AG09309 (cell line): Measurements from ENCODE around the gene PCDHGA8.
"Not testable (repeated sequence)": the region's sequence is repeated elsewhere in the genome, so short reads cannot be mapped to it uniquely, and the experiment has no call there.

Experiments
- DNase-seq: peaks from one replicate; pipeline ENCODE4 v3.0.0-alpha.2; 2010; ENCODE audit warnings: low read depth
- H3K4me3 ChIP-seq: 2 replicates; pipeline ENCODE4 v1.5.1; 2011; ENCODE audit warnings: mild to moderate bottlenecking, low read depth, low read length, moderate library complexity; ENCODE audit not compliant: control insufficient read depth
- CTCF ChIP-seq: IDR thresholded peaks from 2 replicates; pipeline ENCODE4 v1.5.1; 2011; ENCODE audit warnings: mild to moderate bottlenecking, low read depth, low read length, inconsistent platforms; ENCODE audit not compliant: insufficient read depth, control insufficient read depth; ENCODE audit errors: missing control alignments

PCDHGA8 gene

GRCh38 chr5:141402553-141403243 lies 10.3 kb downstream of the PCDHGA8 start, which contains the start of gene PCDHGA9:
PCDHGA9 (plus strand) TSS chr5:141402778; CDS start chr5:141402953, 175 bp downstream.
- TF ChIP-seq CTCF: peak; percentile 33
- no peak within 1 kb of the TSS for H3K4me3 ChIP-seq
- DNase-seq: no peak

- DNase-seq: no peak
- no peak for TF ChIP-seq CTCF
- H3K4me3 ChIP-seq: no peak overlapping the region
Measured at GRCh38 chr5:141403387-141403786, 11.0 kb downstream of the PCDHGA8 start.

- H3K4me3 ChIP-seq, DNase-seq: not testable (repeated sequence)
Measured at GRCh38 chr5:141407790-141408505, 15.5 kb downstream of the PCDHGA8 start, which contains the start of gene PCDHGB6. PCDHGB6 (plus strand) TSS chr5:141408021; CDS start chr5:141408203, 182 bp downstream.

GRCh38 chr5:141409598-141410306 lies 17.3 kb downstream of the PCDHGA8 start:
- no peak overlapping the region for H3K4me3 ChIP-seq
- no peak for TF ChIP-seq CTCF
- no peak for DNase-seq

More at GRCh38 chr5:141407790-141408505, 15.5 kb downstream of the PCDHGA8 start, which contains the start of gene PCDHGB6:
- peak; percentile 50 for TF ChIP-seq CTCF

- H3K4me3 ChIP-seq: no peak overlapping the region
- no peak for DNase-seq
- TF ChIP-seq CTCF: no peak
Measured at GRCh38 chr5:141411575-141411974, 19.1 kb downstream of the PCDHGA8 start.

GRCh38 chr5:141412854-141413539 lies 20.6 kb downstream of the PCDHGA8 start, which contains the start of gene PCDHGA10:
PCDHGA10 (plus strand) TSS chr5:141412987; CDS start chr5:141413176, 189 bp downstream.
- TF ChIP-seq CTCF: peak; percentile 70
- peak within 1 kb of the TSS; percentile 25 for H3K4me3 ChIP-seq
- no peak for DNase-seq
